ENCODE results near the gene SORT1. TPM values are rescaled to one million over a fixed set of nuclear protein-coding genes. Genes with fewer than 3 reads are reported as not detected.

SORT1 gene
- total RNA-seq, 1 donor from 2014 or later: 41.9 TPM

DNA sequence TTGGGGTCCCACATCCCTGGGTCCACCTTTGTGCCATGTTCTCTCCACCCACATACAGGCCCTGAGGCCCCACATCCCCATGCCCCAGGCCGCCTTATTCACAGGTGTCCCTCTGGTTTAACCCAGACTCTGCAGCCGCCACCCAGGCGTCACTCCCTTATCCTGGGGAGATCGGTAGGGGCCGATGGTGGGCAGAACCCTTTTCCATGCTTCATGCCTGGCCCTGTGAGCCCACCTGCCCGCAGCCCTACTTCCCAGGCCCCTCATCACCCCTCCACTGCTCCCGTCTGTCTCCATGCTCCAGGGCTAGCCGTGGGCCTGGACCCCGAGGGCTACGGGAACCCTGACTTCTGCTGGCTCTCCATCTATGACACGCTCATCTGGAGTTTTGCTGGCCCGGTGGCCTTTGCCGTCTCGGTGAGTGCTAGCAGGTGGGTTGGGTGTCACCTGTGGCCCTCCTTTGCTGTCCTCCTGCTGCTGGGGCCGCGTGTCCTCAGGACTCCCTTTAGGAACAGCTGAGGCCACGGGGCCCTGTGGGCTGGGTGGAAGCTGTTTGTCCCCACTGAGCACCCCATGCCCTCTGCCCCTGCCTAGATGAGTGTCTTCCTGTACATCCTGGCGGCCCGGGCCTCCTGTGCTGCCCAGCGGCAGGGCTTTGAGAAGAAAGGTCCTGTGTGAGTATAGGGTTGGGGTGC is 126.9 kb downstream of the SORT1 start:
- no peak for DNase-seq (ENCODE audit: low read depth)
- no peak overlapping the region for H3K4me3 ChIP-seq (ENCODE audit: low read depth, low read length)
- TF ChIP-seq, protein P1, sequence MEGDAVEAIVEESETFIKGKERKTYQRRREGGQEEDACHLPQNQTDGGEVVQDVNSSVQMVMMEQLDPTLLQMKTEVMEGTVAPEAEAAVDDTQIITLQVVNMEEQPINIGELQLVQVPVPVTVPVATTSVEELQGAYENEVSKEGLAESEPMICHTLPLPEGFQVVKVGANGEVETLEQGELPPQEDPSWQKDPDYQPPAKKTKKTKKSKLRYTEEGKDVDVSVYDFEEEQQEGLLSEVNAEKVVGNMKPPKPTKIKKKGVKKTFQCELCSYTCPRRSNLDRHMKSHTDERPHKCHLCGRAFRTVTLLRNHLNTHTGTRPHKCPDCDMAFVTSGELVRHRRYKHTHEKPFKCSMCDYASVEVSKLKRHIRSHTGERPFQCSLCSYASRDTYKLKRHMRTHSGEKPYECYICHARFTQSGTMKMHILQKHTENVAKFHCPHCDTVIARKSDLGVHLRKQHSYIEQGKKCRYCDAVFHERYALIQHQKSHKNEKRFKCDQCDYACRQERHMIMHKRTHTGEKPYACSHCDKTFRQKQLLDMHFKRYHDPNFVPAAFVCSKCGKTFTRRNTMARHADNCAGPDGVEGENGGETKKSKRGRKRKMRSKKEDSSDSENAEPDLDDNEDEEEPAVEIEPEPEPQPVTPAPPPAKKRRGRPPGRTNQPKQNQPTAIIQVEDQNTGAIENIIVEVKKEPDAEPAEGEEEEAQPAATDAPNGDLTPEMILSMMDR (conservative IDR thresholded peaks at IDR 0.05; ENCODE audit: low read depth, low read length): no peak

GRCh38 chr1:109269981-109270622 is 127.6 kb downstream of the SORT1 start:
- no peak for DNase-seq (ENCODE audit: low read depth)
- TF ChIP-seq, protein P1 (conservative IDR thresholded peaks at IDR 0.05; ENCODE audit: low read depth, low read length): no peak
- no peak overlapping the region for H3K4me3 ChIP-seq (ENCODE audit: low read depth, low read length)

- no peak overlapping the region for H3K4me3 ChIP-seq (ENCODE audit: low read depth, low read length)
- TF ChIP-seq, protein P1 (conservative IDR thresholded peaks at IDR 0.05; ENCODE audit: low read depth, low read length): no peak
- no peak for DNase-seq (ENCODE audit: low read depth)
Measured at GRCh38 chr1:109269212-109269980, 128.3 kb downstream of the SORT1 start.

DNA sequence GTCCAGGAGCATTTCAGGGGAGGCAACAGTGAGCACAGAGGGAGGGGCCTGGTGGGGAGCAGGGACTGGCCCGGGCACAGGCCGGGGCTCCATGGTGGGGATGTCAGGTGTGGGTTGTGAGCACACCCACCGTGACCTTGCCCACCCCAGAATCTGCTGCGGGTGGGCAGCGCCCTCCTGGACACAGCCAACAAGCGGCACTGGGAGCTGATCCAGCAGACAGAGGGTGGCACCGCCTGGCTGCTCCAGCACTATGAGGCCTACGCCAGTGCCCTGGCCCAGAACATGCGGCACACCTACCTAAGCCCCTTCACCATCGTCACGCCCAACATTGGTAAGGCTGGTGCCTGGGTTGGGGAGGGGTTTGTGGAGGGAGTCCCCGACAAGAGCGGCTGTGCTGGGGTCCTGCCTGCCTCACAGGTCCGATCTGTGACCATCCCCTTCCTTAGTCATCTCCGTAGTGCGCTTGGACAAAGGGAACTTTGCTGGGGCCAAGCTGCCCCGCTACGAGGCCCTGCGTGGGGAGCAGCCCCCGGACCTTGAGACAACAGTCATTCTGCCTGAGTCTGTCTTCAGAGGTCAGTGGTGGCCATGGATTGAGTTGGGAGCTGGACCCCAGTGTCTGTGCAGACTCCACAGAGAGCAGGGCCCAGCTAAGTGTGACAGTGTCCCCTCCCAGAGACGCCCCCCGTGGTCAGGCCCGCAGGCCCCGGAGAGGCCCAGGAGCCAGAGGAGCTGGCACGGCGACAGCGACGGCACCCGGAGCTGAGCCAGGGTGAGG is 129.1 kb downstream of the SORT1 start:
- TF ChIP-seq, protein P1 (conservative IDR thresholded peaks at IDR 0.05; ENCODE audit: low read depth, low read length): no peak
- no peak for DNase-seq (ENCODE audit: low read depth)
- no peak overlapping the region for H3K4me3 ChIP-seq (ENCODE audit: low read depth, low read length)

DNA sequence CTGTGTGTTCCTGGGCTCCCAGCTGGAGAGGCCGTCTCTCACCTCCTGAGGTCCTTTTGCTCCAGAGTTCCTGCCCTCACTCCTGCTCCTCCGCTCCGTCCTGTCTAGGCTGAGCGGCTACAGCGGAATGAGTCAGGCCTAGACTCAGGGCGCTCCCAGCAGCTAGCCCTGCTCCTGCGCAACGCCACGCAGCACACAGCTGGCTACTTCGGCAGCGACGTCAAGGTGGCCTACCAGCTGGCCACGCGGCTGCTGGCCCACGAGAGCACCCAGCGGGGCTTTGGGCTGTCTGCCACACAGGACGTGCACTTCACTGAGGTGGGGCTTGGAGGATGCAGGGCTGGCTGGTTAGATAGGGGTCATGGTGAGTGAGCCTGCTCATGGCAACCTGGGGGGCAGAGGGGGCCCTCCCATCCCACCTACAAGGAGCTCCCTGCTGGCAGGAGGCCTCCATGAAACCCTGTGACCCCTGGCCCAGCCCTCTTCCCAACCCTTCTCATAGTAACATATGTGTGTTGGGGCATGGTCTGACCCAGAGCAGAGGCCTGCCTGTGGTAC is 129.9 kb downstream of the SORT1 start:
- H3K4me3 ChIP-seq (ENCODE audit: low read depth, low read length): no peak overlapping the region
- TF ChIP-seq, protein P1 (conservative IDR thresholded peaks at IDR 0.05; ENCODE audit: low read depth, low read length): no peak
- no peak for DNase-seq (ENCODE audit: low read depth)

DNA sequence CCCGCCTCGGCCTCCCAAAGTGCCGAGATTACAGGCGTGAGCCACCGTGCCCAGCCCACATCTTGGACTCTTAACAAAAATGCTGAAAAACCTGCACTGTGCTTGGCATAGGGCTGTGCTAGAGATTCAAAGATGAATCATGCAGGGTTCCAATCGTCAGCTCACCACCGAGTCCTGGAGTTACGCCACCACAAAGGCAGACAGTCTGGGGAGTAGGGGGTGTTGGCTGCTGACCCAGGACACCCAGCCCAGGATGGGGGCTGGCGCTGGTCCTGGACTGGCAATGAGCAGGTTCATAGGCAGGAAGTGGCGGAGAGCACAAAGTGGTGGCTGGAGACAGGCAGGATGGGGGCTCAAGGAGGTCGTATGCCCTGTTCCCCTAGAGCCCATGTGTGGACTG is 130.8 kb downstream of the SORT1 start:
- TF ChIP-seq, protein P1 (conservative IDR thresholded peaks at IDR 0.05; ENCODE audit: low read depth, low read length): no peak
- no peak for DNase-seq (ENCODE audit: low read depth)
- no peak overlapping the region for H3K4me3 ChIP-seq (ENCODE audit: low read depth, low read length)

All from epithelial cell of proximal tubule (primary cell).